HCT116 (cell line): ENCODE data around the gene KANSL3. TPM values are rescaled to one million over a fixed set of nuclear protein-coding genes. Genes with fewer than 3 reads are reported as not detected.

Experiments used
- ATAC-seq: fragments of 200-7000 bp; cut with Tn5 transposase; 2 replicates; pipeline ENCODE4 v1.9.1; 2020; ENCODE audit warnings: mild to moderate bottlenecking, moderate library complexity
- BruUV-seq: library from RNA; stranded (reverse); fragments of 400-500 nt; replicated peaks from 2 replicates; lab custom pipeline; 2021; lab: Mats Ljungman, UMichigan
- CTCF ChIA-PET: fragments of 300-600 bp; sonication (Branson Sonifier 250); formaldehyde crosslinking; loops from one replicate; lab custom pipeline; 2021; ENCODE audit warnings: antibody characterized with exemption; lab: Charles Lee
- POLR2A ChIA-PET: fragments of 300-600, 350-600 bp; sonication (Branson Sonifier 250); formaldehyde crosslinking; loops from one replicate; lab custom pipeline; 2021; ENCODE audit warnings: antibody characterized with exemption; lab: Charles Lee
- RAD21 ChIA-PET, 2 experiments: fragments of 300-600 bp; sonication (Branson Sonifier 250); formaldehyde crosslinking; loops; one replicate each; lab custom pipeline; 2023; ENCODE audit warnings: low total read pairs in 2 of 2; ENCODE audit not compliant: uncharacterized antibody in 2 of 2, unreplicated experiment in 2 of 2, low non-redundant PET in 1 of 2; lab: Charles Lee
- DNase-seq: peaks from one replicate; pipeline ENCODE4 v3.0.0-alpha.2; 2010; ENCODE audit warnings: low read depth, low spot score
- H2AFZ ChIP-seq: fragments of 200-600 bp; shearing (Covaris generic), sonication (generic); 2 replicates; pipeline ENCODE4 v1.6.1; 2017; ENCODE audit warnings: low read depth, mixed run types, mixed read lengths, antibody characterized with exemption, low read length; ENCODE audit not compliant: poor library complexity, severe bottlenecking
- H3K27ac ChIP-seq: 2 replicates; pipeline ENCODE4 v1.5.1; 2012; ENCODE audit warnings: low read depth, low read length
- H3K27me3 ChIP-seq: fragments of 200-600 bp; sonication (generic); 2 replicates; pipeline ENCODE4 v1.6.1; 2016; ENCODE audit warnings: mixed run types, low read length, mixed read lengths; ENCODE audit not compliant: insufficient read depth
- H3K36me3 ChIP-seq, 2 experiments: fragments of 200-500 bp in 1 of 2; fragments of 200-600 bp in 1 of 2; sonication (Bioruptor generic) in 1 of 2; sonication (generic) in 1 of 2; 2 replicates each; pipeline versions ENCODE4 v1.5.1 to v1.6.1; 2014 to 2016; ENCODE audit warnings: low read length in 2 of 2, inconsistent platforms in 1 of 2, mixed read lengths in 1 of 2, mixed run types in 1 of 2; ENCODE audit not compliant: insufficient read depth in 2 of 2, control insufficient read depth in 1 of 2
- H3K4me1 ChIP-seq, 2 experiments: fragments of 200-600 bp in 1 of 2; sonication (generic) in 1 of 2; 2 replicates each; pipeline versions ENCODE4 v1.5.1 to v1.6.1; 2012 to 2017; ENCODE audit warnings: low read length in 2 of 2, inconsistent platforms in 1 of 2, mild to moderate bottlenecking in 1 of 2, mixed read lengths in 1 of 2, mixed run types in 1 of 2, moderate library complexity in 1 of 2; ENCODE audit not compliant: insufficient read depth in 2 of 2, control insufficient read depth in 1 of 2
- H3K4me2 ChIP-seq: fragments of 200-600 bp; sonication (generic); 2 replicates; pipeline ENCODE4 v1.6.1; 2017; ENCODE audit warnings: mixed run types, low read length, mixed read lengths
- H3K4me3 ChIP-seq, 2 experiments: fragments of 200-600 bp in 1 of 2; sonication (generic) in 1 of 2; replicated peaks in 1 of 2; 2 replicates each; pipeline ENCODE4 v1.5.1; 2011 to 2016; ENCODE audit warnings: low read length in 2 of 2, control low read depth in 1 of 2, low read depth in 1 of 2, mild to moderate bottlenecking in 1 of 2, mixed read lengths in 1 of 2, mixed run types in 1 of 2
- H3K79me2 ChIP-seq: fragments of 200-600 bp; sonication (generic); 2 replicates; pipeline ENCODE4 v1.6.1; 2017; ENCODE audit warnings: mild to moderate bottlenecking, mixed run types, low read length, moderate library complexity, mixed read lengths; ENCODE audit not compliant: insufficient read depth
- H3K9ac ChIP-seq: fragments of 200-600 bp; sonication (generic); 2 replicates; pipeline ENCODE4 v1.6.1; 2016; ENCODE audit warnings: low read length, mixed read lengths
- H3K9me2 ChIP-seq: fragments of 200-600 bp; sonication (generic), shearing (Covaris generic); 2 replicates; pipeline ENCODE4 v1.6.1; 2017; ENCODE audit warnings: mixed run types, mild to moderate bottlenecking, moderate library complexity; ENCODE audit not compliant: insufficient read depth
- H3K9me3 ChIP-seq, 2 experiments: fragments of 200-500 bp in 1 of 2; fragments of 200-600 bp in 1 of 2; sonication (Bioruptor generic) in 1 of 2; sonication (generic) in 1 of 2; 2 replicates each; pipeline ENCODE4 v1.6.1; 2014 to 2017; ENCODE audit warnings: low read length in 2 of 2, mixed read lengths in 2 of 2, inconsistent platforms in 1 of 2, low read depth in 1 of 2, mild to moderate bottlenecking in 1 of 2, mixed run types in 1 of 2, moderate library complexity in 1 of 2; ENCODE audit not compliant: control insufficient read depth in 1 of 2, insufficient read depth in 1 of 2
- H4K20me1 ChIP-seq: fragments of 200-600 bp; sonication (generic), shearing (Covaris generic); 2 replicates; pipeline ENCODE4 v1.6.1; 2017; ENCODE audit warnings: mixed run types, mild to moderate bottlenecking, moderate library complexity; ENCODE audit not compliant: insufficient read depth
- CTCF ChIP-seq, 3 experiments: fragments of 200-600 bp in 1 of 3; sonication (generic) in 1 of 3; IDR thresholded peaks in 2 of 3; conservative IDR thresholded peaks in 1 of 3; 2 replicates each; pipeline ENCODE4 v1.5.1; 2012 to 2017; ENCODE audit warnings: low read depth in 2 of 3, low read length in 2 of 3, antibody characterized with exemption in 1 of 3, borderline replicate concordance in 1 of 3, control low read depth in 1 of 3, mild to moderate bottlenecking in 1 of 3, mixed read lengths in 1 of 3, mixed run types in 1 of 3, moderate library complexity in 1 of 3; ENCODE audit not compliant: insufficient read depth in 1 of 3
- EGR1 ChIP-seq: IDR thresholded peaks from 2 replicates; pipeline ENCODE4 v1.6.1; 2012; ENCODE audit warnings: low read depth
- JUND ChIP-seq: IDR thresholded peaks from 2 replicates; pipeline ENCODE4 v1.6.1; 2012
- POLR2AphosphoS5 ChIP-seq: IDR thresholded peaks from 2 replicates; pipeline ENCODE4 v1.6.1; 2011; ENCODE audit warnings: mild to moderate bottlenecking, low read depth, low read length, moderate library complexity
- REST ChIP-seq: IDR thresholded peaks from 2 replicates; pipeline ENCODE4 v1.6.1; 2012; ENCODE audit warnings: low read depth
- YY1 ChIP-seq: IDR thresholded peaks from 2 replicates; pipeline ENCODE4 v1.6.1; 2011; ENCODE audit warnings: low read length, low read depth, moderate library complexity, mild to moderate bottlenecking; ENCODE audit not compliant: insufficient replicate concordance; ENCODE audit errors: extremely low read depth
- ZNF274 ChIP-seq: fragments of 200-500 bp; sonication (Bioruptor generic); IDR thresholded peaks from 2 replicates; pipeline ENCODE4 v1.6.1; 2014; ENCODE audit warnings: mild to moderate bottlenecking, low read depth, low read length, inconsistent platforms
- intact Hi-C: fragments of 100-400 bp; cut with micrococcal nuclease; formaldehyde crosslinking; loops from 2 replicates; pipeline ENCODE4 v1.10.0; 2022
- total RNA-seq: library from RNA; stranded (reverse); gene quantifications from one replicate; pipeline ENCODE4 v1.2.1, GENCODE V29; 2021; ENCODE audit not compliant: unreplicated experiment
- TF ChIP-seq, protein P1 (sequence below): IDR thresholded peaks from 2 replicates; pipeline ENCODE4 v1.6.1; 2011; ENCODE audit warnings: mild to moderate bottlenecking, low read length, moderate library complexity; ENCODE audit not compliant: insufficient replicate concordance; ENCODE audit errors: extremely low read depth

The KANSL3 gene
- total RNA-seq, 1 experiment from 2014 or later = 35.8 TPM

GRCh38 chr2:96547731-96548171 lies 90.4 kb downstream of the KANSL3 start:
- ChIA-PET RAD21 (no interaction called here), POLR2A (no interaction called here), CTCF (interaction anchor here (1.0 to 1.2 kb wide), 2 partner anchors 9 to 12 kb away, joined by 3 to 4 read pairs; no protein-coding TSS in a partner anchor)
- Histone ChIP-seq H3K4me3 (no peak overlapping the region), H3K9me3 (no peaks in the 10 kb centered on the region), H3K4me1 (peaks cover 9 to 25% of the 10 kb centered on the region in 2 experiments; a peak in 3 of 4 replicates), H3K79me2 (no peaks in the 10 kb centered on the region), H4K20me1 (no peaks in the 10 kb centered on the region), H3K9ac (no peak overlapping the region), H3K27ac (no peak overlapping the region), H3K27me3 (no peaks in the 10 kb centered on the region), H3K4me2 (no peak overlapping the region), H3K36me3 (no peaks in the 10 kb centered on the region), H2AFZ (no peak overlapping the region), H3K9me2 (no peaks in the 10 kb centered on the region)
- BruUV-seq = no TSS peak
- TF ChIP-seq, protein P1, sequence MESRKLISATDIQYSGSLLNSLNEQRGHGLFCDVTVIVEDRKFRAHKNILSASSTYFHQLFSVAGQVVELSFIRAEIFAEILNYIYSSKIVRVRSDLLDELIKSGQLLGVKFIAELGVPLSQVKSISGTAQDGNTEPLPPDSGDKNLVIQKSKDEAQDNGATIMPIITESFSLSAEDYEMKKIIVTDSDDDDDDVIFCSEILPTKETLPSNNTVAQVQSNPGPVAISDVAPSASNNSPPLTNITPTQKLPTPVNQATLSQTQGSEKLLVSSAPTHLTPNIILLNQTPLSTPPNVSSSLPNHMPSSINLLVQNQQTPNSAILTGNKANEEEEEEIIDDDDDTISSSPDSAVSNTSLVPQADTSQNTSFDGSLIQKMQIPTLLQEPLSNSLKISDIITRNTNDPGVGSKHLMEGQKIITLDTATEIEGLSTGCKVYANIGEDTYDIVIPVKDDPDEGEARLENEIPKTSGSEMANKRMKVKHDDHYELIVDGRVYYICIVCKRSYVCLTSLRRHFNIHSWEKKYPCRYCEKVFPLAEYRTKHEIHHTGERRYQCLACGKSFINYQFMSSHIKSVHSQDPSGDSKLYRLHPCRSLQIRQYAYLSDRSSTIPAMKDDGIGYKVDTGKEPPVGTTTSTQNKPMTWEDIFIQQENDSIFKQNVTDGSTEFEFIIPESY = no peak
- no peak for TF ChIP-seq POLR2AphosphoS5
- no peak for TF ChIP-seq CTCF (IDR thresholded peaks at IDR 0.05 in 2 of 3, conservative IDR thresholded peaks at IDR 0.05 in 1 of 3; ENCODE audit: borderline replicate concordance in 1 of 3, insufficient read depth in 1 of 3, low read depth in 2 of 3, low read length in 2 of 3)
- no peak for TF ChIP-seq JUND
- no peak for TF ChIP-seq ZNF274
- no peak for TF ChIP-seq YY1
- no peak for TF ChIP-seq EGR1
- TF ChIP-seq REST = no peak
- DNase-seq (no peak), ATAC-seq (no peak)
- intact Hi-C loops = no loop called here
